GM23338 (cell line): ENCODE measurements around the gene WNT2B.

Source experiments
- CREB1 ChIP-seq: fragments of 250-450 bp; sonication (Bioruptor Pico); IDR thresholded peaks from 2 replicates; pipeline ENCODE4 v1.5.0; 2020; ENCODE audit warnings: low read depth, mild to moderate bottlenecking, moderate library complexity
- CTCF ChIP-seq, 2 experiments: fragments of 200-600 bp in 1 of 2; sonication (generic) in 1 of 2; conservative IDR thresholded peaks; 2 replicates each; pipeline versions ENCODE4 v1.5.1 to v1.6.1; 2016 to 2017; ENCODE audit warnings: antibody characterized with exemption in 2 of 2, low read depth in 2 of 2, mild to moderate bottlenecking in 2 of 2, moderate library complexity in 1 of 2
- ETS1 ChIP-seq: IDR thresholded peaks from 2 replicates; pipeline ENCODE4 v1.6.1; 2016; ENCODE audit warnings: antibody characterized with exemption
- EZH2 ChIP-seq: fragments of 200-600 bp; sonication (generic); IDR thresholded peaks from one replicate; pipeline ENCODE4 v1.8.0; 2017; ENCODE audit warnings: antibody characterized with exemption, mild to moderate bottlenecking, low read depth; ENCODE audit not compliant: unreplicated experiment
- EZH2phosphoT487 ChIP-seq: fragments of 200-600 bp; sonication (generic); IDR thresholded peaks from one replicate; pipeline ENCODE4 v1.8.1; 2018; ENCODE audit warnings: antibody characterized with exemption; ENCODE audit not compliant: unreplicated experiment
- JUNB ChIP-seq: IDR thresholded peaks from one replicate; pipeline ENCODE4 v1.6.1; 2016; ENCODE audit warnings: antibody characterized with exemption; ENCODE audit not compliant: unreplicated experiment
- NANOG ChIP-seq: IDR thresholded peaks from 2 replicates; pipeline ENCODE4 v1.6.1; 2016; ENCODE audit warnings: antibody characterized with exemption, borderline replicate concordance
- POLR2AphosphoS5 ChIP-seq: IDR thresholded peaks from 2 replicates; pipeline ENCODE4 v1.6.1; 2016; ENCODE audit warnings: antibody characterized with exemption, low read depth
- REST ChIP-seq: IDR thresholded peaks from one replicate; pipeline ENCODE4 v1.6.1; 2018; ENCODE audit warnings: antibody characterized with exemption; ENCODE audit not compliant: unreplicated experiment
- STAT1 ChIP-seq: IDR thresholded peaks from one replicate; pipeline ENCODE4 v1.6.1; 2016; ENCODE audit warnings: antibody characterized with exemption; ENCODE audit not compliant: unreplicated experiment
- ZNF114 ChIP-seq: fragments of 250-450 bp; sonication (Bioruptor Pico); IDR thresholded peaks from 2 replicates; pipeline ENCODE4 v1.5.0; 2020; ENCODE audit warnings: mild to moderate bottlenecking, moderate library complexity
- ZNF331 ChIP-seq: fragments of 250-450 bp; sonication (Bioruptor Pico); IDR thresholded peaks from 2 replicates; pipeline ENCODE4 v1.5.0; 2020; ENCODE audit warnings: low read depth, mild to moderate bottlenecking, moderate library complexity
- ZNF462 ChIP-seq: fragments of 250-450 bp; sonication (Bioruptor Pico); IDR thresholded peaks from 2 replicates; pipeline ENCODE4 v1.5.0; 2020; ENCODE audit warnings: mild to moderate bottlenecking, moderate library complexity

GRCh38 chr1:112536561-112536960 lies 27.8 kb downstream of the WNT2B start:
- TF ChIP-seq POLR2AphosphoS5 (no peak), CTCF (conservative IDR thresholded peaks at IDR 0.05; ENCODE audit: low read depth in 2 of 2) (no peak), EZH2 (no peak), NANOG (no peak), REST (no peak), CREB1 (no peak), EZH2phosphoT487 (no peak), JUNB (no peak), ZNF462 (CRISPR knock-in tag) (no peak), ETS1 (no peak), ZNF331 (CRISPR knock-in tag) (no peak), STAT1 (no peak), ZNF114 (CRISPR knock-in tag) (no peak)
